ENCODE measurements around the gene EXOC6B. TPM values are rescaled to one million over a fixed set of nuclear protein-coding genes. Genes with fewer than 3 reads are reported as not detected.
A peak's percentile ranks its signal among the peaks of the same experiment; 100 is the strongest.

EXOC6B gene
- 31.6 TPM for total RNA-seq

GRCh38 chr2:72825257-72826155 lies at the start of gene EXOC6B:
Gene EXOC6B, minus strand, starts transcription at chr2:72826033.
- ATAC-seq: peak; percentile 87

DNA sequence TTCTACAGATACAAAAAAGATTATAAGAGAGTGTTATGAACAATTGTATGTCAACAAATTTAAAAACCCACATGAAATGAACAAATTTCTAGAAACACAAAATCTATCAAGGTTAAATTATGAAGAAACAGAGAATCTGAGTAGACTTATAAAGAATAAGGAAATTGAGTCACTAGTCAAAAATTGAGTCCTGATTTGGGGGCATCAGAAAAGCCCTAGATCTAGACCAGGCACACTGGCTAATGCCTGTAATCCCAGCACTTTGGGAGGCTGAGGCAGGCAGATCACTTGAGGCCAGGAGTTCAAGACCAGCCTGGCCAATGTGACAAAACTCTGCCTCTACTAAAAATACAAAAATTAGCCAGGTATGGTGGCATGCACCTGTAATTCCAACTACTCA lies 46.0 kb upstream of the EXOC6B start:
- ATAC-seq: no peak

GRCh38 chr2:72871060-72871459 lies 45.2 kb upstream of the EXOC6B start:
- no peak for ATAC-seq

DNA sequence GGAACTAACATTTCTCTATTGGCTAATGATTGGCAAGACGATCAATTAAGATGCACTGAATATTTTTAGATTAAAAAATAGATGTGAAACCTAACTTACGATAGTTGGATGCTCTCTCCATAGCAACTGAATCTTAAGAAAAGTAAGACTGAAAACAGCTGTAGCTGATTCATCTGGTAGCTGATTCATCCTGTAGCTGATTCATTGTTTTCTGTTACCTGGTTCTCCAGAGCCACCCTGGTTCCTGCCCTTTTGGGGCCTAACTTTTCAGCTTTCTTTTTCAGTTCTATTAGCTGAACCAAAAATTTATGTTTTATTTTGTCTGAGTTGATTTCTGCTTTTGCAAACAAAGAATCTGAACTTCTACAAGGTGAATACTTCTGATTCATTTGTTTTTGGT lies 38.7 kb upstream of the EXOC6B start:
- no peak for ATAC-seq

DNA sequence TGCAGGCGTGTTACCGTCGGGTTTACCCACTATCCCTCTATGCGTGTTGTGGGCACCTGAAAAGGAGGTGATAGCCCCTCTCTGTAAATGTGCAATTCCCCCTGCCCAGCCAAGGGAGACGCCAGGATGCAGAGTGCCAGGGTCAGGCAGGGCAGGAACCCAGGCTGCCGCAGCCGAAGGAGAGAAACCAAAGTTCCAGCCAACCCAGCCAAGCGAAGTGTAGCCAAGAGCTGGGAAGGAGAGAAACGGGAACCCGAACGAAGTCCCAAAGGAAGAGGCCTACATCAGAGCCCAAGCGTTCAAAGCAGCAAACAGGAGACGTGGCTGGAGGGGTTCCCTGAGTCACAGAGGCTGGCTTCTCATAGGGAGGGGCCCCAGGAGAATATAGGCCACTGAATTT lies 37.2 kb upstream of the EXOC6B start:
- peak; percentile 26 for ATAC-seq

DNA sequence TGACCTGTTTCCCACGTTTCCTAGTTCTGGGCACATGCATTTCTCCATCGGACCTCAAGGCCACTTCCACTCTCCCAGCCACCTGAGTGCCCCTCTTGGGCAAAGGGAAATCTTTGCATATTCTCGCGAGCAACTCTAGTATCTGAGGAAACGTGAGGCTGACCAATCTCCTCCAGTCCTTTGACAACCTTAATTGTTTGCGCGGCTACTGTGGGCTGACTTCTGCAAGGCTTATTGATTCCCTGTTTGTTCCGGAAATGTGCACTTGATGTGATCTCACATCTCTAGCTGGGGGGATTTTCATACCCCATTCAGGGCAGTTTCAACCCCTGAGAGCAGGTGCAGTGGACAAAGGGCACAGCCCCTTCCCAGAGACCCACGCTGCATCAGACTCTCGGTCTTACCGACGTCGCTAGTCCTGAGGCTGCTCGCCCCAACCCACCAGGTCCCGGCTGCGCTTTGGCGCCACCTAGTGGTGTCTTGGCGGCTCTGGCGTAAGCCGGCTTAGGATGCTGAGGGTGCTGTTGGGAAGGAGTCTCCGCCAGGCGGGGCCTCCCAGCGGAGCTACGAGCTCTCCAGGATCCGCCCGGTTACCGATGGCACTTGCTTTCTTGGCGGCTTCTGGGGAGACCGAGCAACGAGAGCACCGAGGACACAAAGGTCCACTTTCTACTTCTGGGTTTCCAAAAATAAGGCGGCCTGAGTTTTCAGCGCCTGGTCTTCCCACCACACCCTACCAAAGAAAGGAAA lies 36.6 kb upstream of the EXOC6B start:
- peak; percentile 96 for ATAC-seq

GRCh38 chr2:72859831-72860262 lies 34.0 kb upstream of the EXOC6B start:
- peak; percentile 75 for ATAC-seq

DNA sequence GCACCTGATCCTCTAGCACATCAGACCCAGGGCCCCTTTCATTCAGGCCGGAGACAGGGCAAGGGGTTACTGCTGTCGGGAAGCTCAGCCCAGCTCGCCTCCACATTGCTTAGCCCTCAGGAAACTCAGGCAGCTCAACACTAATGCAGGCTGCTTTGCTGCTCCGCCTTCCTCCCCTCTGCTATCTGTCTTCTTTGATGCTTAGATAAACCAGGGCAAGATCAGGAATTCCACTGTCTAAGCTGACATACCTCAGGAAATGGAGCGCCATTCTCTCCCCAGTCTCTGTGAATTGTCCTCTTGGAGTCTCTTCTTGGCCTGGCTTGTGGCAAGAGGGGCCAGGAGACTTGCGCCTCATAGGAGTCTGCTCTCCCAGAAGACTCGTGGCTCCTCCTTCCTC lies 25.5 kb upstream of the EXOC6B start:
- ATAC-seq: no peak

GRCh38 chr2:72849138-72849462 lies 23.3 kb upstream of the EXOC6B start:
- ATAC-seq: no peak

DNA sequence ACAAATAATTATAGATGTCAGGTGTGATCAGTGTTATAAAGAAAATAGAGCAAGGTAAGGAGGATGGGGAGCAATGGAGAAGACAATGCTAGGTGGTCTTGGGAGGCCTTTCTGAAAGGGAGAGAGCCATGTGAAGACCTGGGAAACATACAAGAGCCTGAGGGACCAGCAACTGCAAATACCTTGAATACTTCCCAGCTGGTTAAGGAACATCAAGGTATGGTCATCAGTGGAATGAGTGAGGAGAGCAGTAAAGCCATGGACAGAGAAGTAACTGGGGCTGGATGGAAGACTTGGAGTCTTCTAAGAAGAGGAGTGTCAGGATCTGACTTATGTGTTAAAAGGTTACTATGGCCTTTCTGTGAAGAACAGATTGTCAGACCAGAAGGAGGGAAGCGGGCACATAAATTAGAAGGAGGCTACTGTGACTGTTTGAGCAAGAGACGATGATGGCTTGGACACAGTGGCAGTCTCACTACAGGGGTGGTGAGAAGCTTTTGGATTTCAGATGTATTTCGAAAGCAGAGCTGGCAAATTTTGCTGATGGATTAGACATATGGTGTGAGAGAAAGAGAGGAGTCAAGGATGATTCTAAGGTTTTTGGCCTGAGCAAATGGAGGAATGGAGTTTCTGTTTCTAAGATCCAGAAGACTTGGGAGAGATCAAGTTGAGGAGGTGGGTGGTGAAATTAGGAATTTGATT lies 22.8 kb upstream of the EXOC6B start:
- ATAC-seq: no peak

GRCh38 chr2:72847534-72848315 lies 21.9 kb upstream of the EXOC6B start:
- no peak for ATAC-seq

DNA sequence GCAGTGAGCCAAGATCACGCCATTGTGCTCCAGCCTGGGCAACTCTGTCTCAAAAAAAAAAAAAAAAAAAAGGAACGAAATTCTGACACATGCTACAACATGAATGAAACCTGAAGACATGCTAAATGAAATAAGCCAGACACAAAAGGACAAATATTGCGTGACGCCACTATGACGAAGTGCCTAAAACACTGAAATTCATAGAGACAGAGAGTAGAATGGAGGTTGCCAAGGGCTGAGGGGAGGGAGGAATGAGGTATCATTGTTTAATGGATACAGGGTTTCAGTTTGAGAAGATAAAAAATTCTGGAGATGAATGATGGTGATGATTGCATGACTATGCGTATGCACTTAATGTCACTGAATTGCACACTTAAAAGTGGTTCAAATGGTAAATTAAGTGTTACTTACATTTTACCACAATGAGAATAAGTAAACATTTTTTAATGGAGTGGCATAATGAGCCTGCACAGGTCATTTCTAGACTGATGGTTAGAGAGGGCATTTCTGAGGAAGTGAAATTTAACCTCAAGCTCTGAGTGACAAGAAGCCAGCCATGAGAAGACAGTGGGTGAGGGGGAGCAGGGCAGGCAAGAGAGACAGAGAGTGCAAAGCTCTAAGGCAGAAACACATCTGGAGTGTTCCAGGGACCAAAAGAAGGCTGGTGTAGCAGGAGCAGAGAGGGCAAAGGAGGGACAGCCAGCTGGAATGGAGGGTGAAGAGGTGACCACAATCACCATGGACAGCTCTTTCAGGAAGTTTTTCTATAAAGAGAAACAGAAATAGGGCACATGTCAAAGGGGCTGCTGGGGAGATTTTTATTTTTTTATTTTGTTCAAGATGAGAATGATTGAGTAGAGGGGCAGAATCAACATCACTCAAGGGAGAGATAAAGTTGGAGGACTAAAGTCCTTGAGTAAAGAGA lies 20.6 kb upstream of the EXOC6B start:
- no peak for ATAC-seq

DNA sequence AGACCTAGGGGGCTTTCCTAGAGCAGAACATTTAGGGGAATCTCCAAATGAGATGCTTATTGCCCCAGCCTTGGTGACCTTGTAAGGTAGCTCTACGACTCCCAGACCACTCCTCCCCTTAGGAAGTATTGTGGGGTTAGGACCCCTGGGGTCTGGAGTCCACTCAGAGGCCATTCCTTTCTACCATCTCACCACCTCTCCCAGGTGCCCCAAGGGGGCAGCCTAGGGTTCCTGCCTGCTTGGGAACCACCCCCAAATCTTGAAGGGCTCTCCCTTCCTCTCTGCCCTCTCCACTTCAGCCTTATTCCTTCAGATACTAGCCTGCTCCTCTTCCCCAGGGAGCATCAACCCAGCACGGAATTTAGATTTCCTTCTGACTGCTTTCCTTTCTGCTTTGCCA lies 17.5 kb upstream of the EXOC6B start:
- ATAC-seq: no peak

DNA sequence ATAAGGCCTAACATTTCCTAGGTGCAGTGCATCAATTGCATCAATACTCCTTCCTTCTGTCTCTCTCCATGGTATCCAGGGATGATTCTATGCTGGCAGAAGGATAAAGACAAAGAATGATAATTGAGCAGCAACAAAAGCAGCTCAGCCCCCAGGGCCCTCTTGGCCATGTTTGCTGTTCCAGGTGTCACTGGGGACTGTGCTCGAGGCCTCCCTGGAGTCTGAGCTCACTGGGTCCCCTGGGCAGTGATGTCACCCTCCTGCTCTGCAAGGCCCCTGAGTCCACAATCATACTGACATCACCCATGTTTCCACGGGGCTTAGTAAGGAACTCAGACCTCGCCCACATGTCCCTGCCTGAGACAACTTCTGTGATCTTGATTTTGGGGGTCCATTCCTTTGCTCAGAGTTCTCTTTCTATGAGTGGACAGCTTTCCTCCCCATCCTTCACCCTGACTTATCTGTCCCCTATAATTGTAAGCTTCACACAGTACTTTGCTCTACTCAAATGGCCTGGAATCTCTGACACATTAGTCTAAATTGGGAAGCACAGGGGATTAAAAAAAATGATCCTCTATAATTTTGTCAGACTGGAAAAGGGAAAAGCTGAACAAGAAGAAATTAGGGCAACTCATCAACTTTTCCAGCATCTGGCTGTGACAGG lies 15.8 kb upstream of the EXOC6B start:
- no peak for ATAC-seq

DNA sequence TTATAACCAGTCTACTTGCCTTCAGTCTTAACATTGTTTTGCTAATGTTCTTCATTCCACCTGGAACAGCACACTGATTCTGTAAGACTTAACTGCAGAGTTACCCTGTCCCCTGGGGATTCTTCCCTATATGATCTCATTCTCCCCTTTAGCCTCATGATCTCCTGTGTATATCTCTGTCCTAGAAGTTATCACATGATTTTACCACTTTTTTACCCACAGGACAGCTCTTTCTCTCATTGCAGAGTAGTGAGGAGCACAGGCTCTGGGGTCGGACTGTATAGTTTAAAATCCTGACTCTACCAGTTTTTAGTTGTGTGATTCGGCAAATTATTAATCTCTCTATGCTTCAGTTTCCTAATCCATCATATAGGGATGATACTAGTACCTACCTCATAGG lies 14.2 kb upstream of the EXOC6B start:
- ATAC-seq: no peak

DNA sequence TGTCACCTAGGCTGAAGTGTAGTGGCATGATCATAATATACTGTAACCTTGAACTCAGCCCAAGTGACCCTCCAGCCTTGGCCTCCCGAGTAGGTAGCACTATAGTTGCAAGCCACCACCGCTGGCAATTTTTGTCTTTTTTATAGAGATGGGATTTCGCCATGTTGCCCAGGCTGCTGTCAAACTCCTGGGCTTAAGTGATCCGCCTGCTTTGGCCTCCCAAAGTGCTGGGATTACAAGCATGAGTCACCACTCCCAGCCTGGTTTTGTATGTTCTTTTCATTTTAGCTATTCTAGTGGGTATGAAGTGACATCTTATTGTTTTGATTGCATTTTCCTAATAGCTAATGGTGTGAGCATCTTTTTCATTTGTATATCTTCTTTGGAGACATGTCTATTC lies 11.3 kb upstream of the EXOC6B start:
- peak; percentile 15 for ATAC-seq

DNA sequence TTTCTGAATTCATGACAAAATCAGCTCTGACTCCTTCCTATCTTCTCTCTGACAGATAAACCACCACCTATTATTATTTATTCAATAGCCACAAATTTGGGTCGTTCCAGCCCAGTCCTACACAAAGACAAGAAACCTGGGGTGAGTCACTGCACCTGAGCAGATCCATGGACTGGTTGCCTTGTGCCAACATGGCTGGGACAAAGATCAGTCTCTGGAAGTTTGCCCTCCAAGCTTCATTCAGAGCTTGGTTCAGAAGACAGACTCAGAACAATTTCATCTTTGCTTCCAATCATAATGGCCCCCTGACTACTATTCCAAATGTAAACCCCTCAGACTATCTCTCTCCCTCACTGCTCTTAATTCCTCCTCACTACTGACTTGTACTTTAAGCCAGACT lies 9.6 kb upstream of the EXOC6B start:
- ATAC-seq: peak; percentile 31

GRCh38 chr2:72834596-72834995 lies 8.8 kb upstream of the EXOC6B start:
- no peak for ATAC-seq

- no peak for ATAC-seq
Measured at GRCh38 chr2:72833084-72833714, 7.4 kb upstream of the EXOC6B start.

GRCh38 chr2:72830273-72830672 lies 4.4 kb upstream of the EXOC6B start:
- ATAC-seq: no peak

All from esophagus mucosa (tissue), 1 donor.